ENCODE data around the gene TPK1.

GRCh38 chr7:144404946-144405345 is 430.9 kb downstream of the TPK1 start:
- TF ChIP-seq POLR2A (IDR thresholded peaks at IDR 0.05; ENCODE audit: low read depth, low read length) (no peak), TAF1 (IDR thresholded peaks at IDR 0.05; ENCODE audit: borderline replicate concordance, low read depth, low read length) (no peak), POLR2AphosphoS5 (IDR thresholded peaks at IDR 0.05; ENCODE audit: low read depth, low read length) (no peak)

Data from GM12892 (cell line).